H9 (cell line): ENCODE measurements around the gene RGS14. TPM values are rescaled to one million over a fixed set of nuclear protein-coding genes. Genes with fewer than 3 reads are reported as not detected.
A peak's percentile ranks its signal among the peaks of the same experiment; 100 is the strongest.

ENCODE experiments used
- DNase-seq: peaks from one replicate; pipeline ENCODE4 v3.0.0-alpha.2; 2017
- H2AFZ ChIP-seq: one replicate; pipeline ENCODE4 v1.6.1; 2013; ENCODE audit warnings: mild to moderate bottlenecking, low read length, control low read depth, moderate library complexity
- H2AK5ac ChIP-seq: 2 replicates; pipeline ENCODE4 v1.6.1; 2013; ENCODE audit warnings: low read length, control low read depth, mixed read lengths; ENCODE audit not compliant: insufficient read length
- H2BK120ac ChIP-seq: one replicate; pipeline ENCODE4 v1.6.1; 2013; ENCODE audit warnings: low read depth, mild to moderate bottlenecking, low read length, control low read depth, inconsistent platforms; ENCODE audit not compliant: poor library complexity, severe bottlenecking
- H2BK12ac ChIP-seq: 2 replicates; pipeline ENCODE4 v1.6.1; 2013; ENCODE audit warnings: low read length, control low read depth, mixed read lengths, low read depth; ENCODE audit not compliant: insufficient read length
- H2BK15ac ChIP-seq: 2 replicates; pipeline ENCODE4 v1.6.1; 2013; ENCODE audit warnings: low read depth, low read length, control low read depth
- H2BK20ac ChIP-seq: one replicate; pipeline ENCODE4 v1.6.1; 2013; ENCODE audit warnings: low read depth, mild to moderate bottlenecking, low read length, control low read depth, inconsistent platforms; ENCODE audit not compliant: poor library complexity, severe bottlenecking
- H2BK5ac ChIP-seq: 2 replicates; pipeline ENCODE4 v1.6.1; 2013; ENCODE audit warnings: low read length, control low read depth, mixed read lengths; ENCODE audit not compliant: insufficient read length
- H3K14ac ChIP-seq: 2 replicates; pipeline ENCODE4 v1.6.1; 2013; ENCODE audit warnings: low read length, control low read depth; ENCODE audit not compliant: insufficient read depth
- H3K18ac ChIP-seq: 2 replicates; pipeline ENCODE4 v1.6.1; 2013; ENCODE audit warnings: low read depth, mild to moderate bottlenecking, mixed read lengths, low read length, control low read depth; ENCODE audit not compliant: insufficient read length
- H3K23ac ChIP-seq: 2 replicates; pipeline ENCODE4 v1.6.1; 2013; ENCODE audit warnings: low read length, control low read depth, mixed read lengths, low read depth; ENCODE audit not compliant: insufficient read length
- H3K23me2 ChIP-seq: 2 replicates; pipeline ENCODE4 v1.6.1; 2013; ENCODE audit warnings: low read depth, mild to moderate bottlenecking, mixed read lengths, low read length, control low read depth; ENCODE audit not compliant: insufficient read length, poor library complexity, severe bottlenecking
- H3K27ac ChIP-seq: 2 replicates; pipeline ENCODE4 v1.5.1; 2013; ENCODE audit warnings: low read length, control low read depth, mixed read lengths, low read depth; ENCODE audit not compliant: insufficient read length
- H3K27me3 ChIP-seq: 2 replicates; pipeline ENCODE4 v1.6.1; 2013; ENCODE audit warnings: low read length, control low read depth, inconsistent platforms; ENCODE audit not compliant: insufficient read depth
- H3K4ac ChIP-seq: 2 replicates; pipeline ENCODE4 v1.6.1; 2013; ENCODE audit warnings: low read depth, mild to moderate bottlenecking, control low read depth, inconsistent platforms, low read length, moderate library complexity
- H3K4me1 ChIP-seq: 2 replicates; pipeline ENCODE4 v1.6.1; 2013; ENCODE audit warnings: low read length, control low read depth, inconsistent platforms; ENCODE audit not compliant: insufficient read depth
- H3K4me2 ChIP-seq: 2 replicates; pipeline ENCODE4 v1.6.1; 2013; ENCODE audit warnings: low read length, control low read depth, mixed read lengths; ENCODE audit not compliant: insufficient read length, insufficient read depth
- H3K56ac ChIP-seq: 2 replicates; pipeline ENCODE4 v1.6.1; 2013; ENCODE audit warnings: low read depth, mild to moderate bottlenecking, mixed read lengths, low read length, control low read depth; ENCODE audit not compliant: insufficient read length
- H3K79me1 ChIP-seq: 2 replicates; pipeline ENCODE4 v1.6.1; 2013; ENCODE audit warnings: low read depth, mild to moderate bottlenecking, moderate library complexity, low read length, control low read depth, inconsistent platforms; ENCODE audit not compliant: insufficient read depth, poor library complexity, severe bottlenecking
- H3K79me2 ChIP-seq: 2 replicates; pipeline ENCODE4 v1.6.1; 2013; ENCODE audit warnings: low read length, control low read depth, inconsistent platforms; ENCODE audit not compliant: insufficient read depth
- H3K9ac ChIP-seq: 2 replicates; pipeline ENCODE4 v1.6.1; 2013; ENCODE audit warnings: low read length, control low read depth, mixed read lengths; ENCODE audit not compliant: insufficient read length; ENCODE audit errors: extremely low read depth
- H3K9me3 ChIP-seq: one replicate; pipeline ENCODE4 v1.6.1; 2013; ENCODE audit warnings: low read depth, low read length, inconsistent platforms; ENCODE audit not compliant: control insufficient read depth
- H3T11ph ChIP-seq: one replicate; pipeline ENCODE4 v1.6.1; 2013; ENCODE audit warnings: mild to moderate bottlenecking, low read length, control low read depth, inconsistent platforms
- H4K20me1 ChIP-seq: one replicate; pipeline ENCODE4 v1.6.1; 2013; ENCODE audit not compliant: control insufficient read depth, insufficient read length, insufficient read depth
- H4K5ac ChIP-seq: 2 replicates; pipeline ENCODE4 v1.6.1; 2013; ENCODE audit warnings: low read depth, mild to moderate bottlenecking, mixed read lengths, low read length, control low read depth; ENCODE audit not compliant: insufficient read length
- H4K8ac ChIP-seq: replicated peaks from 2 replicates; pipeline ENCODE4 v1.6.1; 2013; ENCODE audit warnings: low read length, control low read depth, mixed read lengths, low read depth; ENCODE audit not compliant: insufficient read length
- H4K91ac ChIP-seq: 2 replicates; pipeline ENCODE4 v1.6.1; 2013; ENCODE audit warnings: low read depth, mild to moderate bottlenecking, moderate library complexity, mixed read lengths, low read length, control low read depth; ENCODE audit not compliant: insufficient read length
- H3K27ac Mint-ChIP-seq, 3 experiments: 2 replicates in 2 of 3; 3 replicates in 1 of 3; pipeline ENCODE4 v1.8.0; 2020 to 2021; ENCODE audit warnings: mixed read lengths in 3 of 3, mild to moderate bottlenecking in 1 of 3, moderate library complexity in 1 of 3
- H3K27me3 Mint-ChIP-seq: 2 replicates; pipeline ENCODE4 v1.8.0; 2021; ENCODE audit warnings: low read depth, mild to moderate bottlenecking, moderate library complexity, mixed read lengths
- H3K36me3 Mint-ChIP-seq, 3 experiments: 2 replicates in 2 of 3; 3 replicates in 1 of 3; pipeline ENCODE4 v1.8.0; 2020 to 2021; ENCODE audit warnings: low read depth in 3 of 3, mixed read lengths in 3 of 3; ENCODE audit not compliant: insufficient read depth in 1 of 3
- H3K4me1 Mint-ChIP-seq, 2 experiments: 2 replicates each; pipeline ENCODE4 v1.8.0; 2020; ENCODE audit warnings: mixed read lengths in 2 of 2
- H3K4me3 Mint-ChIP-seq, 2 experiments: 2 replicates in 1 of 2; 3 replicates in 1 of 2; pipeline ENCODE4 v1.8.0; 2020 to 2021; ENCODE audit warnings: mild to moderate bottlenecking in 2 of 2, mixed read lengths in 2 of 2, moderate library complexity in 1 of 2
- H3K9me3 Mint-ChIP-seq, 2 experiments: 2 replicates in 1 of 2; 3 replicates in 1 of 2; pipeline ENCODE4 v1.8.0; 2020; ENCODE audit warnings: mild to moderate bottlenecking in 2 of 2, mixed read lengths in 2 of 2, moderate library complexity in 1 of 2
- WGBS: extraction: QIAGEN DNeasy Blood & Tissue Kit; methylation state at CpG from one replicate; pipeline ENCODE4 v1.1.7; 2013; ENCODE audit warnings: missing lambda C conversion rate, low lambda C conversion rate, mixed read lengths; ENCODE audit not compliant: insufficient read length; ENCODE audit errors: extremely low coverage; 5-methylcytosine and 5-hydroxymethylcytosine counted together
- total RNA-seq: library from RNA; stranded (reverse); gene quantifications from 2 replicates; pipeline ENCODE4 v1.2.1, GENCODE V29; 2021
- TF ChIP-seq, protein P1 (sequence below): fragments of 200-600 bp; sonication (generic); conservative IDR thresholded peaks from 3 replicates; pipeline ENCODE4 v1.8.0; 2021; ENCODE audit warnings: antibody characterized with exemption, mild to moderate bottlenecking

RGS14 gene
- total RNA-seq, 1 experiment from 2014 or later = 12.3 TPM

DNA sequence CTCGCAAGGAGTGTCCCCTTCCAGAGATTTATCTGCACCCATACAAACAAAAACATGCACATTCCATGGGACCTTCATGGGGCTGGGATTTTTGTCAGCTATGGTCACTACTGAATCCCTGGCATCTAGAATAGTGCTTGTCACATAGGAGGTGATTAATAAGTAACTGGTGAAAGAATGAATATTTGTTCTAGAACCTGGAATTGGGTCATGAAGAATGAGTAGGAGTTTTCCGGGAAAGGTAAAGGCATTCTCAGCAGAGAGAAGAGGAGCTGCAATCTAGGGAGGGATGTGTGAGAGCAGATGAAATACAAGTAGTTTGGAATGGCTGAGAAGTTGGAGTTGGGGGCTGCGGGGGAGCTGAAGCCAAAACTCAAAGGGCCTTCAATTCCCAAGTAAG lies 3.5 kb upstream of the RGS14 start:
- peaks cover 3 to 4% of the 10 kb centered on the region in 2 experiments; a peak in 4 of 5 replicates for H3K9me3 Mint-ChIP-seq
- H3K79me2 ChIP-seq = peaks cover 13% of the 10 kb centered on the region
- H2BK12ac ChIP-seq = no peak overlapping the region
- peaks cover 4% of the 10 kb centered on the region for H3K79me1 ChIP-seq
- TF ChIP-seq, protein P1, sequence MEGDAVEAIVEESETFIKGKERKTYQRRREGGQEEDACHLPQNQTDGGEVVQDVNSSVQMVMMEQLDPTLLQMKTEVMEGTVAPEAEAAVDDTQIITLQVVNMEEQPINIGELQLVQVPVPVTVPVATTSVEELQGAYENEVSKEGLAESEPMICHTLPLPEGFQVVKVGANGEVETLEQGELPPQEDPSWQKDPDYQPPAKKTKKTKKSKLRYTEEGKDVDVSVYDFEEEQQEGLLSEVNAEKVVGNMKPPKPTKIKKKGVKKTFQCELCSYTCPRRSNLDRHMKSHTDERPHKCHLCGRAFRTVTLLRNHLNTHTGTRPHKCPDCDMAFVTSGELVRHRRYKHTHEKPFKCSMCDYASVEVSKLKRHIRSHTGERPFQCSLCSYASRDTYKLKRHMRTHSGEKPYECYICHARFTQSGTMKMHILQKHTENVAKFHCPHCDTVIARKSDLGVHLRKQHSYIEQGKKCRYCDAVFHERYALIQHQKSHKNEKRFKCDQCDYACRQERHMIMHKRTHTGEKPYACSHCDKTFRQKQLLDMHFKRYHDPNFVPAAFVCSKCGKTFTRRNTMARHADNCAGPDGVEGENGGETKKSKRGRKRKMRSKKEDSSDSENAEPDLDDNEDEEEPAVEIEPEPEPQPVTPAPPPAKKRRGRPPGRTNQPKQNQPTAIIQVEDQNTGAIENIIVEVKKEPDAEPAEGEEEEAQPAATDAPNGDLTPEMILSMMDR = no peak
- no peak overlapping the region for H4K8ac ChIP-seq
- no peak overlapping the region for H2BK20ac ChIP-seq
- no peak overlapping the region for H3K9ac ChIP-seq
- no peak overlapping the region for H2AFZ ChIP-seq
- no peaks in the 10 kb centered on the region for H3K27me3 ChIP-seq
- peaks cover 3% of the 10 kb centered on the region; the same call in 1 of the 2 replicates for H3K4me1 ChIP-seq
- no peak for DNase-seq
- H3K9me3 ChIP-seq = no peaks in the 10 kb centered on the region
- no peak overlapping the region for H3K56ac ChIP-seq
- H3K14ac ChIP-seq = no peak overlapping the region
- no CpG with 5 or more reads among the region's 3 CpGs for WGBS
- no peak overlapping the region for H2AK5ac ChIP-seq
- H3K4ac ChIP-seq = no peak overlapping the region
- no peak overlapping the region for H3K27ac Mint-ChIP-seq
- H4K5ac ChIP-seq = no peak overlapping the region
- H2BK5ac ChIP-seq = no peak overlapping the region
- H4K20me1 ChIP-seq = no peaks in the 10 kb centered on the region
- H3K36me3 Mint-ChIP-seq = peaks cover 2 to 10% (median 8%) of the 10 kb centered on the region in 3 experiments; a peak in 5 of 7 replicates
- H2BK120ac ChIP-seq = no peak overlapping the region
- H3K27ac ChIP-seq = no peak overlapping the region
- H3K23ac ChIP-seq = no peak overlapping the region
- H3T11ph ChIP-seq = no peak overlapping the region
- H3K18ac ChIP-seq = no peak overlapping the region
- no peak overlapping the region for H2BK15ac ChIP-seq
- H3K4me2 ChIP-seq = no peak overlapping the region
- no peak overlapping the region for H4K91ac ChIP-seq
- H3K23me2 ChIP-seq = peaks cover 7% of the 10 kb centered on the region
- peak overlapping the region in 1 of 2 experiments; percentile 5; a peak in 1 of 5 replicates for H3K4me3 Mint-ChIP-seq
- H3K4me1 Mint-ChIP-seq = peaks cover 16 to 22% of the 10 kb centered on the region in 2 experiments
- H3K27me3 Mint-ChIP-seq = peaks cover 43% of the 10 kb centered on the region
